Choroid plexus epithelial cell (primary cell): ENCODE data around the gene TOR4A.

ENCODE experiments used
- DNase-seq: peaks from one replicate; pipeline ENCODE4 v3.0.0-alpha.2; 2010; ENCODE audit warnings: low read depth
- H3K4me3 ChIP-seq: 2 replicates; pipeline ENCODE4 v1.5.1; 2011; ENCODE audit warnings: low read depth, mild to moderate bottlenecking, control low read depth, low read length, moderate library complexity
- TF ChIP-seq, protein P1 (sequence below): conservative IDR thresholded peaks from 2 replicates; pipeline ENCODE4 v1.5.1; 2011; ENCODE audit warnings: low read depth, mild to moderate bottlenecking, control low read depth, inconsistent platforms, low read length, moderate library complexity

Gene TOR4A

DNA sequence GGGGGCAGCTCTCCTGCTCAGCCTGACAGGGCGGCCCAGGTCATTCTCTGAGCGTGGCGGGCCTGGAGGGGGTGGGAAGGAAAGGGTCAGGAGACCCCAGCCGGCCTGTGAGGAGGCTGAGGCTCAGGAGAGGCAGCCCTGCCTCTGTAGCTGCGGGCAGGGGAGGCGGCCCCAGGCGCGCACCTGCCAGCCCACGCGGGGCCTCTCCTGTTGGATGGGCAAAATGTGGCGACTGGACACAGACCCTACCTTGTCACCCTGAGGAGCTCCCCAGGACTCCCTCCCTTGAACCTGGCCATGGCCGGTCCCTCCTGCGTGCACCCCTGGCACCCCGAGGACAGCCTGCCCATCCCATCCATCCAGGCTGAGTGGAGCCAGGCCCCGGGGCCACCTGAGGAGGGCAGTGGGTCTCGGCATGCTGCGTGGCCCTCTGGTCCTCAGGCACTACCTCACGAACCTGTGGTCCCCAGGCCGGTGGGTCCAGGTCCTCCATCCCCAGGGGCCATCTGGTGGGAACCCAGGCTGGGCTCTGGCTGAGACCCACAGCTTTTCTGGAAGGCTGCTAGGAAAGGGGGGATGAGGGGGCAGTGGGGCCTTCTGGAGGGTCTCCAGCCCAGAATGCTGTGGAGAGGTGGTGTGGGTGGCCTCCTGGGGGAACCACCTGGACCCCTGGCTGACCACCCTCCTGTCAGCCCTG, 39.6 kb downstream of the TOR4A start:
- no peak for DNase-seq
- no peak overlapping the region for H3K4me3 ChIP-seq
- TF ChIP-seq, protein P1, sequence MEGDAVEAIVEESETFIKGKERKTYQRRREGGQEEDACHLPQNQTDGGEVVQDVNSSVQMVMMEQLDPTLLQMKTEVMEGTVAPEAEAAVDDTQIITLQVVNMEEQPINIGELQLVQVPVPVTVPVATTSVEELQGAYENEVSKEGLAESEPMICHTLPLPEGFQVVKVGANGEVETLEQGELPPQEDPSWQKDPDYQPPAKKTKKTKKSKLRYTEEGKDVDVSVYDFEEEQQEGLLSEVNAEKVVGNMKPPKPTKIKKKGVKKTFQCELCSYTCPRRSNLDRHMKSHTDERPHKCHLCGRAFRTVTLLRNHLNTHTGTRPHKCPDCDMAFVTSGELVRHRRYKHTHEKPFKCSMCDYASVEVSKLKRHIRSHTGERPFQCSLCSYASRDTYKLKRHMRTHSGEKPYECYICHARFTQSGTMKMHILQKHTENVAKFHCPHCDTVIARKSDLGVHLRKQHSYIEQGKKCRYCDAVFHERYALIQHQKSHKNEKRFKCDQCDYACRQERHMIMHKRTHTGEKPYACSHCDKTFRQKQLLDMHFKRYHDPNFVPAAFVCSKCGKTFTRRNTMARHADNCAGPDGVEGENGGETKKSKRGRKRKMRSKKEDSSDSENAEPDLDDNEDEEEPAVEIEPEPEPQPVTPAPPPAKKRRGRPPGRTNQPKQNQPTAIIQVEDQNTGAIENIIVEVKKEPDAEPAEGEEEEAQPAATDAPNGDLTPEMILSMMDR, result no peak

DNA sequence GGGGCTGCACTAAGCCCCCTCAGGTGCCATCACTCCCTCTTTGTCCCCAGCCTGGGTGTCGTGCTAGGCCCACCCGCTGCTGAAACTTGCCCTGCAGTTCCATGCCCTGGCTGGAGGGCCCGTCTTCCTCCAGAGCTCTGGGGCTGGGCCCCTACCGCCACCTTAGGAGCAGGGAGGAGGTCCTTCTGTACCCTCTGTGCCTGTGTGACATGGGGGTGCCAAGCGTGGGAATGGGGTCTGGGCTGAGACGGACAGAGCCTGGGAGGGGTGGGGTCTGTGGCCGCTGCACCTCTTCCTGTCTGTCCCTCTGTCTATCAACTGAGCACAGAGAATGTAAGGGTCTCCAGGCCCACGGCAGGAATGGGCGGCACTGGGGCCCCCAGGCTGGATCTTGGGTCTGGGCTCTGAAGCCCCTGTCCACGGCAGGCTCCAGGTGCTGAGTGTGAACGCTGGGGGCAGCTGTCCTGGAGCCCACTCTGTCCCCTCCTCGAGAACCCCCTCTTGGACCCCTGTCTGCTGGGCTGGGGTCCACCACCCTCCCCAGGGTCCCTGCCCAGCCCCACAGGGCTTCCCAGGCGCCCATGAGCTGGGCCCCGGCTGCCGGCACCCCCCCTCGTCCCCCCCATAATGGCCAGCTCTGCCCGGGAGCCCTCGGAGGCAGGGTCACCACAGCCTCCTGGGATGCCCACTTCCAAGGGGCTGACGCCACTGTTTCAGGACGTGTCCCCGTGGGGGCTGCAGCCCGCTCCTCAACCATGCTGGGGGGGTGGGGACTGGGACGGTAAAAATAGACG, 40.4 kb downstream of the TOR4A start:
- H3K4me3 ChIP-seq, result no peak overlapping the region
- TF ChIP-seq, protein P1, result no peak
- no peak for DNase-seq

DNA sequence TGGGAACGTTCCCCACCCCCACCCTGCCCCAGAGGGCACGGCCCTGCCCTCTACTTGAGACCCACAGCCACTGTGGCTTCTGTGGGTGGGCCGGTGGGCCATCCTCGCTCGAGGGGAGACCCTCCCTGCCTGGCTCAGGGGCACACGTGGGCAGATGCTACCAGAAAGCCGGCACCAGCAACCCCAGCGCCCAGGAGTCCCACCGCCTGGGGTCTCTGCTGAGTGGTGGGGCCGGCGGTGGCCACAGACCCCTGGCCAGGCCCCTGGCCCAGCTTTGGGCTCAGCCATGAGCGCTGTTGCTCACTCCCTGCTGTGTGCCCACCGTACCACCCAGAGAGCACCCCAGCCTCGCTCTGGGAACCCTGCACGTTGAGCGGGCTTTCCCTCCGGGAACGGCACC, 41.1 kb downstream of the TOR4A start:
- DNase-seq, result no peak
- TF ChIP-seq, protein P1, result no peak
- no peak overlapping the region for H3K4me3 ChIP-seq

DNA sequence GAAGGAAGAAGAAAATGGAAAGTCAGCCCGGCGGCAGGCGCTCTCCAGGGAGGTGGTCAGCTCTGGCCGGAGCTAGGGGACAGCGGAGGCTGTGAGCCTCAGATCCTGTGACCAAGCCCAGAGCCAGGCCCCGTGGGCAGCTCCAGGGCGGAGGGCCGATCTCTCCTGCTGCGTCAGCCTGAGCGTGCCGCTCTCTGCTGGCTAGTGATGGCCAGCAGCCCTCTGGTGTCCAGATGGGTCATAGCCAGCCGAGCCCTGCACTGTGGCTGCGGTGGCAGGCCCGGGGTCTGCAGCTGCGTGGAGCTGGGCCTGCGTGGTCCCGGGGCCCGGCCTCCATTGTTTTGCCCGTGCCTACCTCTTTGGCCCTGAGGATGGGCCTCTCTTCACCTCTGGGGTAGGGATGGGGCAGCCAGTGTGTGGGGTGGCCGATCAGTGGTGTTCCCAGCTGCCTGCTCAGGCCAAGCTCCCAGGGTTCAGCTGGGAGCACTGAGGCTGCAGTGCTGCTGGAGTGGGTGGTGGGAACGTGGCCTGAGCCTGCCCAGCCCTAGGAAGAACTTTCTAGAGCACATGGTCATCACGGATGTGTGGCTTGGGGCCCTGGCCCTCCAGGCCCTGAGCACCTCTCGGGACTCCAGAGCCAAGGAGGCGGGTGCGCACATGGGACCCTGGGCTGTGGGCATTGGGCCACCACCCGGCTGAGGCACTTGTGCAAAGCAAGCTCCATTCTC, 41.6 kb downstream of the TOR4A start:
- TF ChIP-seq, protein P1, result peak; percentile 17
- no peak for DNase-seq
- no peak overlapping the region for H3K4me3 ChIP-seq

DNA sequence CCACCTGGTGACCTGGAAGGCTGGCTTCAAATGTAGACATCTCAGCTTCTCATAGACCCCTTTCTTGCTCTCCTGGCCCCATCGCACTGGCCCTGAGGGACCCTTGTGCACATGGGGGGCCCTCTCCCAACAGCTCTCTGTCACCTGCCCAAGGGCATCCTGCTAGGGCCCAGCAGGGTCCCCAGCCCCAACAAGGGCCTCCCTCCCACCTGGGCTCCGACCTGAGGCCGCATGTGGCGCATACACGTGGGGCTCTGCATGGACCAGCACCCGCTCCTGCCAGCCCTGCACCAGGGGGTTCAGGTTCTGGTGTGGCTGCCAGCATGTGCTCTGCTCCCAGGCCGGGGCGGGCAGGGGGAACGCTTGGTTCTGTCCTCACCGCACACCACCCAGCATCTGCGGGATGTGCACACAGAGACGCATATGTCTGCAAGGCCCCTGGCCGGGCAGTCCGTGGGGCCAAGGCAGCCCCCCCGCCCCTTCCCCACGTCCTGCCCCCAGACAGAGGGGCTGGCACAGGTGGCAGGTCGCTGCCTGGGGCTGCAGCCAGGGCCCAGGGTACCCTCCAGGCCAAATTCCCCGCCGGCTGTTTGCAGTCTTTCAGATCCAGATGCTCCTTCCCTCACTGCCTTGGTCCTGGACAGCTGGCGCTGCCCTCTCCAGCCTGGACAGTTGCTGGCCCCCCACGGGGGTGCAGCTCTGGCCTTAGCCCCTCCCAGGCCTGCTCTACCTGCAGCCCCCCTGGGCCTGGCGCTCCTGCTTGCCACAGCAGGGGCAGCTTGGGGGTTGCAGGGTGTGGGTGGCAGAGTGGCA, 42.4 kb downstream of the TOR4A start:
- no peak for DNase-seq
- TF ChIP-seq, protein P1, result no peak
- no peak overlapping the region for H3K4me3 ChIP-seq

DNA sequence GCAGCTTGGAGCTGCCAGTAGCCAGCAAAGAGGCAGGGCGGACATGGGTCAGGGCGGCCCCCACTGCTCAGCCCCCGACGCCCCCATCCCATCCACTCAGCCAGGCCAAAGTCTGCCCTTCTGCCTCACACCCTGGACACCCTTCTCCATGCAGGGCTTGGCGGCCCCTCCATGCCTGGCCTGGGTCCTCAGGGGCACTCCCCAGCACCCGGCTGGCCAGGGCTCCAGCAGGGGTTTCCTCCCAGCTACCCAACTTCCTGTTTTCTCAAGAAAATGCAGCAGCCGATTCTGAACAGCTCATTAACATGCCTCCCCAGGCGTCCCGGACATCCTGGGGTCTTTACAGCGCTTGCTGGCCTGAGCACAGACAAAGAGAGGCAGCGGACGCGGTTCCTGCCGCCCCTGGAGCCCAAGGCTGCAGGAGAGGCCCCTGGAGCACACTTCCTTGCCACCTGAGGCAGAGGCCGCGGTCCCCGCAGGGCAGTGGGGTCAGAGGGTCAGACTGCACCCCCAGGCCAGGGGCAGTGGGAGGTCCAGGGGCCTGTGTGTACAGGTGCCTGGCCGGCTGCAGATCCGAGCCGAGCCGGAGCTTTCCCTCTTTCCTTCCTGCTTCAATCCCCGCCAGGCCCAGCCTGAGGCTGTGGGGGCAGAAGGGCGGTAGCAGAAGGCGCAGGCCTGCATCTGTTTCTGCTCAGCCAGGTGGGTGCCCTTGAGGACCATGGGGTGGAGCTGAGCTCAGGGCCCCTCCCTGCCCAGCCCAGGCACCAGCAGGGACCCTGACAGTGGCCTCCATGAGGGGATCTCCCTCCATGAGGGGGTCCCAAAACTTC, 43.2 kb downstream of the TOR4A start:
- no peak for DNase-seq
- no peak overlapping the region for H3K4me3 ChIP-seq
- TF ChIP-seq, protein P1, result no peak
